Medulla oblongata (tissue), 1 donor: ENCODE data around the gene MCIDAS.

Experiments
- DNase-seq: peaks from one replicate; pipeline ENCODE4 v3.0.0-alpha.2; 2015; ENCODE audit errors: extremely low spot score

MCIDAS gene

GRCh38 chr5:55222092-55222984 is 4.8 kb downstream of the MCIDAS start:
- no peak for DNase-seq

- no peak for DNase-seq
These were observed 6.5 kb downstream of the MCIDAS start for GRCh38 chr5:55220433-55221185.

- DNase-seq: no peak
These were observed 7.3 kb downstream of the MCIDAS start for GRCh38 chr5:55219770-55220169.

- no peak for DNase-seq
These were observed 8.1 kb downstream of the MCIDAS start for GRCh38 chr5:55218967-55219366.

GRCh38 chr5:55211184-55211874 is 15.8 kb downstream of the MCIDAS start:
- DNase-seq: no peak

- DNase-seq: no peak
These were observed 22.1 kb downstream of the MCIDAS start for GRCh38 chr5:55205001-55205400.

- DNase-seq: no peak
These were observed 36.0 kb downstream of the MCIDAS start for GRCh38 chr5:55191165-55191564.

- DNase-seq: no peak
These were observed 38.2 kb downstream of the MCIDAS start for GRCh38 chr5:55188656-55189540.

- DNase-seq: no peak
These were observed 39.7 kb downstream of the MCIDAS start for GRCh38 chr5:55187370-55187769.

GRCh38 chr5:55180016-55180415 is 47.1 kb downstream of the MCIDAS start:
- DNase-seq: no peak

- DNase-seq: no peak
These were observed 50.0 kb downstream of the MCIDAS start for GRCh38 chr5:55177078-55177477.

GRCh38 chr5:55176176-55176818 is 50.8 kb downstream of the MCIDAS start:
- no peak for DNase-seq

- no peak for DNase-seq
These were observed 51.3 kb downstream of the MCIDAS start for GRCh38 chr5:55175781-55176175.

GRCh38 chr5:55173687-55174230 is 53.4 kb downstream of the MCIDAS start:
- no peak for DNase-seq

GRCh38 chr5:55172937-55173686 is 54.0 kb downstream of the MCIDAS start, which contains the start of gene CDC20B:
Gene CDC20B (minus strand): TSS chr5:55173177. CDS start chr5:55173000, 177 bp downstream.
- peak; percentile 27 for DNase-seq

- peak; percentile 96 for DNase-seq
These were observed 54.8 kb downstream of the MCIDAS start for GRCh38 chr5:55172051-55172899.

GRCh38 chr5:55171471-55171870 is 55.6 kb downstream of the MCIDAS start:
- no peak for DNase-seq
